NK-92 treated with Interleukin-12 subunit alpha and Interleukin-12 subunit beta, amount 100 ng/mL, for 24 hours (cell line): ENCODE data around the gene NFATC3.

Experiments
- DNase-seq: peaks from one replicate; lab custom pipeline; 2025; lab: John Stamatoyannopoulos, UW

NFATC3 gene

GRCh38 chr16:68072038-68072695, 13.0 kb upstream of the NFATC3 start:
- DNase-seq, result no peak

GRCh38 chr16:68073902-68074760, 11.0 kb upstream of the NFATC3 start:
- no peak for DNase-seq

DNA sequence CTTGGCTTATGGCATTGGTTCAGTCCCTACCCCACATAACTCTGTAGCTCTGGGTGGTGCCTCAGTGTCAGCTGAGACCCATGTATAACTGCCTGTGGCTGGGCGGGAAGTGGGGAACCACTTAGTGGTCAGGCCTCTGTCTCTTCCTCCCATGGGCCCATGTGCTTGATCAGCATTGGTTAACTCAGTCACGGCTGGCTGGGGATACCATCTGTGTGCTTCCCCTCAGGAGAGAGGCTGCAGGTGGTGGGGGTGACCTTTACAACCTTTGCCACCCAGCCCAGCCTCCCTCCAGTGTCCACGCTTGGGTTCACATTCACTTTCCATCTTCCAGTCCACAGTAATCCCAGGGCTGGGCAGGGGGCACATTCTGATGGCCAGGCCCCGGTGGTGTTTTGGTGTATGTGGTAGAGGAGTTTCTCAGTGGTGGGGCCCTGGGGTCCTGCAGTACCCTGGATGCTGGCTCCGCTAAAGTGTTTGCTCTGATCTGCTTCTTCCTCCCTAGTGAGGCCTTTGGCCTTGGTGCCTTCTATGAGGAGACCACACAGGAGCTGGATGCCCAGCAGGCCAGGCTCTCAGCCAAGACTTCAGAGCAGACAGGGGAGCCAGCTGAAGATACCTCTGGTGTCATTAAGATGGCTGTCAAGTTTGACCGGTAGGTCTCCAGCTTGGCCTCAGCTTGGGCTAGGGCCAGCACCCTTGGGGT, 10.2 kb upstream of the NFATC3 start:
- DNase-seq, result peak; percentile 79

- no peak for DNase-seq
Observed at GRCh38 chr16:68075980-68076379, 9.2 kb upstream of the NFATC3 start.

- no peak for DNase-seq
Observed at GRCh38 chr16:68076560-68076959, 8.6 kb upstream of the NFATC3 start.

DNA sequence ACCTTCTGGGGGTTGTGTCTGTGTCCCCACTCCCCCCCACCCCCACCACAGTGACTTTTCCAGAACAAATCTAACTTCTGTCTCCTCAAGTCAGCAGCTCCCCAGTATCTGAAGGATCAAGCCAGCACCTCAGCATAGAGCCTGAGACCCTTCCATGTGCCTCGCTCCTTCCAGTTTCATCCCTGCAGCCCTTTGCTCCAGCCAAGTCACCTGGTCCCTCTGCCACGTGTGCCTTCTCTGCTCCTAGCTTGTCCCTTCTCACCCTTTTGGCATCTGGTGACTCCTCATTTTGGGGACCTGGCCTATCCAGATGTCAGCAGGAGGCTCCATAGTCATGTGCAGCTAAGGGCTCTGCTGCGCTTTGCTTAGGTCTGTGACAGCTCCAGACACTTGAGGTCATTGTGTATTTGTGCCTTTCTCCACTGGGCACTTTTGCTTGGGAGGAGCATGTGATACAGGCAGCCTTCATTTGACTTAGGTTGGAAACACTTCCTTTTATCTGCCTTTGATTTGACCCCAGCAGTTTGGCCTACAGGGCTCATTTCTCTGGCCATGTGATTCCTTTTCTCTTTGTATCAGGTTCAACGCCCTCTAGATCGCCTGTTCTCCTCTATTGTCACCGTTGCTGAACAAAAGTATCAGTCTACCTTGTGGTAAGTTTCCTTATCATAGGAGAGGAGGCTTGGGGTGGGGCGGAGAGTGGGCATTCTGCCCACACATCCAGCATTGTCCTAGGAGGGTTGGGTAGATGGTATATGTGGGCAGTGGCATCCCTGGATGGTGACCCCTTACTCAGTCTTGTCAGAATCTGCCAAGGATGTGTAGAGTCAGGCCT, 7.1 kb upstream of the NFATC3 start:
- DNase-seq, result no peak

DNA sequence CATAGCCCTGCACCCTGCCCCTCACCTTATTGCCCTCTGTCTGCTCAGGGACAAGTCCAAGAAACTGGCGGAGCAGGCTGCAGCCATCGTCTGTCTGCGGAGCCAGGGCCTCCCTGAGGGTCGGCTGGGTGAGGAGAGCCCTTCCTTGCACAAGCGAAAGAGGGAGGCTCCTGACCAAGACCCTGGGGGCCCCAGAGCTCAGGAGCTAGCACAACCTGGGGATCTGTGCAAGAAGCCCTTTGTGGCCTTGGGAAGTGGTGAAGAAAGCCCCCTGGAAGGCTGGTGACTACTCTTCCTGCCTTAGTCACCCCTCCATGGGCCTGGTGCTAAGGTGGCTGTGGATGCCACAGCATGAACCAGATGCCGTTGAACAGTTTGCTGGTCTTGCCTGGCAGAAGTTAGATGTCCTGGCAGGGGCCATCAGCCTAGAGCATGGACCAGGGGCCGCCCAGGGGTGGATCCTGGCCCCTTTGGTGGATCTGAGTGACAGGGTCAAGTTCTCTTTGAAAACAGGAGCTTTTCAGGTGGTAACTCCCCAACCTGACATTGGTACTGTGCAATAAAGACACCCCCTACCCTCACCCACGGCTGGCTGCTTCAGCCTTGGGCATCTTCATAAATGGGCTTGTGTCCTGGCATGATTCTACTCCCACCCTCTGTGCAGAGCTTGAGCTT, 6.3 kb upstream of the NFATC3 start:
- DNase-seq, result no peak

GRCh38 chr16:68079376-68079625, 5.9 kb upstream of the NFATC3 start:
- DNase-seq, result no peak

DNA sequence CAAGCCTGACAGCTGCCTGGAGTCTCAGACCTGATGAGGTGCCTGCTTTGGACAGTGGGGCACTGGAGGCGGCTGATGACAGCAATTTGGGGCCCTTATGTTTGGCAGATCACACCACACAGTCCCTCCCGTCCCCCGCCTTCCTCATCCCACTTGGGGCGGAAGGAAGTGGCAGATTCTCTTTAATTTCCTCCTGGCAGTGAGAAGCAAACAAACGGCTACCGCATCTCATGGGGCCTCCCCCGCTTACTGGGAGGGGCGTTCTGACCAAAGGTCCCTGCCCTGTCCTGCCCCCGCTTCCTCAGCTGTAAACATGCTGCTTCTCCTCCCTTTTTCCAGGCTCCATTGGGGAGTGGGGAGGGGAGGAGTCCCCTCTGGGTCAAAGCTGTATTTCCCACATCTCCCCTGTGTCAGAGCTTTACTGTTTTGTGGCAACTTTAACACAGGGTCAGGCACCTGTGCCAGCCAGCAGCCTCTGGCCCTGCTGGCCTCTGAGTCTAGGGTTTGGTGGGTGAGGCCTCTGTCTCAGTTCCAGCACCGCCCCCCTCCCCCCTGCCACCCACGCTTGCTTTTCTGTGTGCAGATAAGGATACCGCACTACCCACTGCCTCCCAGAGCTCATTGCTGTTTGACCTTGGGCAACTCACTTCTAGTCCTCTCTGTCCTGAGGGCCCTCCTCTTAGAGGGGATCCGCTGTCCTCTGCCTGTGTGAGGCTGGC, 5.4 kb upstream of the NFATC3 start:
- DNase-seq, result peak; percentile 75

DNA sequence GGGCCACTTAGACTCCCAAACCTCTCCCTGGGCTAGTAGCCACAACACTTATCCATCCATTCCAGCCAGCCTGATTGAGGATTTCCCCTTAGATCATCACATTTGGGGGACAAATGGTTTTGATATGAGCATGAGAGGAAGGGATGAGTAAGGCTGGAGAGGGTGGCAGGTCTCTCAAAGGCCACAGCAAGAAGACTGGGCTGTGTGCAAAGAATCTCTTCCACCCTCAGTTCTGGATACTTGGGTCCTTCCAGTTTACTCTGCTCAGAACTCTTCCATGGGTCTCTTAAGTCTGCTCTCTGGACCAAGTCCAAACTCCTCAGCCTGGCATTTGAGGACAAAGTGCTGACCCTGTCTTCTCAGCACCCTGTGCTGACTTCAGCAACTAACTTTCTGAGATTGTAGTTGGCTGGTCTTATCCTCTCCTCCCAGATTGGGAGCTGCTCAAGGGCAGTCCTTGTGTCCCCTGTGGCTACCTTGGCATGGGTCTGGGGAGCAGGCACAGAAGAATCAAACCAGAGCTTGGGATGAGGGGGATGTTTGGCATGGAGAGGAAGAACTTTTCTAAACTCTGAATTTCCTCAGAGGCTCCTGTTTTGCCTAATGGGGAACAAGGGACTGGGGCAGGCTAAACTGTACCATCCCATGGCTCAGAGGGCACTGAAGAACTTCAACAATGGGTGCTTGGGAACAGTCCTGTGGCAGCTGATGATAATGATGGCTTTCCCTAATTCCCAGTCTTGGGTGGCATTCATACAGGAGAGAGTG, 3.1 kb upstream of the NFATC3 start:
- no peak for DNase-seq

DNA sequence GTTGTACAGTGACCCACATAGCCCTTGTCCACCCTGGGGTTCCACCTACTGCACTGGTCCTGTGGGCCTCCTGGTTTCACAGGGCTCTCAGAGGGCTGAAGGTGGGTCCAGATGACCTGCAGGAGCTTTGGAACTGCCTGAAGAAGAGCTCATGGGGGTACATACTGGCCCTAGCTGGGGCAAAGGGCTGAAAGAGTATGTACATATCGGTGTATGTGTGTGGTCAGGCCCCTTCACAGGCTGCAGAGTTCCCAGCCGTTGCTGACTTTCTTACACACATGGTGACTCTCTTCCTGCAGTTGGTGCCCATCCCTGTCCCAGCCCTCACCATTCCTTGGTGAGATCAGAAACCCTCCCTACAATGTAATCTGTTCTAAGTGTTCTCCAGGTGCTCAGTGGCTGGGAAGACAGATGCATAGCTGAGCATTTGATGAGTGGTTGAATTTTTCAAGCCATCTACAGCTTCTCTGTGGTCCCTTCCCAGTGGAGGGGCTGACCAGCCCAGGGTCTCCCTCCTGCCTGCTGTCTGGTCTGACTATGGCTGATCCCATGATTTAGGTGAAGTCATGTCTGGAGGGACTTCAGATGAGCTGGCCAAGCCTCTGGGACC, 2.4 kb upstream of the NFATC3 start:
- no peak for DNase-seq

DNA sequence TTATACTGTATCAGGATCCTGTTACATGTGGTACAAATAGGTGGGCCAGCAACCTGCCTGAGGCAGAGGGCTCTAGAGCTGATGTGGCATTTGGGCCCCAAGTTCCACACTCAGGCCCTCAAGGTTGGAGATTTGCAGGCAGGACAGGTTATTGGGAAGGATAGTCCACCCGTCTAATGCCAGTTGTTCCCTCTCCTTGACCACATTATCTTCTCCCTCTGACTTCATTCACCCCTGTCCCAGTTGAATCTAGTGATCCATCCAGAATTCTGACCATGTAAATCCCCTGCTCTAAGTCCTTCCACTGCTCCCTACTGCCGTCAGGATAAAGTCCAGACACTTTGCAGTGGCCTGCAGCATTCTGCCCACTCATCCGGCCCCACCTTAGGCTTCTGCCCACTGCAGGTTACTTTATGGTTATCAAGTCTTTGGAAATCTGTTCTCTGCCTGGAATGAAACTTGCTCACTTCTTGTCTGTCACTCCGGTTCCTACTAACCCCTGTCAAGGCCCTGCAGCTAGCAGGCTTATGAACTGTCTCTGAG, 1.9 kb upstream of the NFATC3 start:
- no peak for DNase-seq

GRCh38 chr16:68083861-68084503, 1.2 kb upstream of the NFATC3 start:
- DNase-seq, result no peak

GRCh38 chr16:68084504-68085258, 489 bp upstream of the NFATC3 start:
- DNase-seq, result peak; percentile 33

- no peak for DNase-seq
Observed at GRCh38 chr16:68086336-68086841, 1.2 kb downstream of the NFATC3 start.

GRCh38 chr16:68086860-68087268, 1.7 kb downstream of the NFATC3 start:
- DNase-seq, result no peak

- DNase-seq, result no peak
Observed at GRCh38 chr16:68087688-68088087, 2.5 kb downstream of the NFATC3 start.
